HG03439 (cell line): Measurements from ENCODE around the gene CD44.

Source experiments
- ATAC-seq: cut with Tn5 transposase; IDR thresholded peaks from one replicate; pipeline ENCODE4 v1.9.1; 2021; ENCODE audit warnings: mild to moderate bottlenecking, moderate library complexity; ENCODE audit not compliant: unreplicated experiment

CD44 gene

GRCh38 chr11:35111161-35112055 is 27.6 kb upstream of the CD44 start:
- ATAC-seq = no peak

DNA sequence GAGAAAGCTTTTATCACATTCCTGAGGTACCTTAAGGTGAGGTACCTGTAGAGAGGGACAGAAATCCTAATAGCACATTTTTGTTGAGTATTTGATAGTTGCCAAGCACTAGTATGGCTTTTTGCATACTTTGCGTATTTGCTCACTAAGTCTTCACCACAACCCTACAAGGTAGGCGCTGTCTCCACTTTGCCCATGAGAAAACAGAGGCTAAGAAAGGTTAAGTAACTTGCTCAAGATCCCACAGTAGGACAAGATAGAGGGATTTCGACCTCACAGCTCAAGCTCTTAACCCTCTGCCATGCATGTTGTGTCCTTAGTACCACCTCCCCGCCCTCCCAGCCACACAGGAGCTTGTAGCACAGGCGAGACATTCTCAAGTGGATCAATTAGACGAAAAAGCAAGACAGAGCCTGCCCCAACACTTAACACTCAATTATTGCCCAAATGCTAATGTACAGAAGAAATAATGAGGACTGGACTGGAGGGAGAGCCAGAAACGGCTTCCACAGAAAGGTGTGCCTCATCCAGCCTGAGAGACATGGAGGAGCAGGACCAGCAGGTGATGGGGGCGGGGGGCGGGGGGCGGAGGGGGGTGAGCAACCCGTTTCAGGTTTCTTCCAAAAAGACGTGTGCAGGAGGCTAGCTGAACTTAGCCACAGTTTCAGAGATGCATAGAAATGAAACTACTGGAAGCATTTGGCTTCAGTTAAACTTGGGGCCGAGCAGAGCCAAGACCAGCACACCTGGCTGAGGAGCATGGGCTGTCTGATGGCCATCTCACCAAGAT is 26.7 kb upstream of the CD44 start:
- ATAC-seq = no peak

- no peak for ATAC-seq
Observed at GRCh38 chr11:35112846-35113105, 26.2 kb upstream of the CD44 start.

DNA sequence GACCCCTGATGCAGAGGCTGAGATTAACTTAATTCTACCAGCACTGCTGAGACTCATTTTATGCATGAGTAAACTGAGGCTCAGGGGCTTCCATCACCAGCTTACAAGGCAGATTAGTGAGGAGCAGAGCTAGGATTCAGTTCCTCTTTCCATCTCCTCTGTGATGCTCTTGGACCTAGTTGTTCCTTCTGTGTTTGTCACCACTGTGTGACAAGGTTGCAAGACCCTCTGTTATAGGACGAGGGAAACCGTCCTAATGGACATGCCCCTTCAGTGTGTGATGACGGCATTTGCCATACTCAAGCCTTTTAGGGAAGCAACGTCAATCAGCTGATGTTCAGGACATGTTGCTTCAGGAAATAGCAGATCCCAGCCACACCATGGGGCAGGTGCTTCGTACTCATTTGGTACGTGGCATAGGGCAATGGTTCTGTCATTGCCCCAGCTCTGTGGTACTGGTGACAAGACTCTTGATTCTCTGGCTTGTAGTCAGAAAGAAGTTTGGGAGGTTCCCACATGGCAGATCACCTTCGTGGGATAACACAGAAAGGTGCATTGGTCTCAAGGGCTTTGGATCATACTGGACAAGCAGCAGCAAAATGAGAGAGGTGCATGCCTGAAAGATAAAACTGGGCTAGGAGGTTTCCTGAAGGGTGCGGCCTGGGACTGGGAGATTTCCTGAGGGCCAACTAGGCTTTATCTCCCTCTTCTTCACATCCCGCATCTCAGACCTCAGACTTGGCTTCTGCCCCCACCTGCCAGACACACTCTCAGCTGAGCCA is 23.9 kb upstream of the CD44 start:
- ATAC-seq = no peak

DNA sequence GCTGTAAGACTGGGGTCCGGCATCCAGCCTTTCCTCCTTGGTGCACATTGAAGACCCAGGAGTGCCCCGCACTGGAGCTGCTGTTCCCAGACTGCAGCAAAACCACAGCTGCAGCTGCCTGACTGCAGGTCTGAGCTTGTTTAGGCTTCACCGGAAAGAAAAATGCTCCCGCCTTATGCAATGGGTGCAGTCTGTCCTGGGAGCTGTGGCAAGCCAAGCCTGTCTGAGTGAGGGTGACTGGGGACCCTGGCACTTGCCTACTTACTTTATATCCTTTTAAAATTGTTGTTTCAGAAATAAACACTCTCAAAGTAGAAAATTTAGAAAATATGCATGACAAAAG is 23.3 kb upstream of the CD44 start:
- ATAC-seq = no peak

- no peak for ATAC-seq
Observed at GRCh38 chr11:35116245-35116644, 22.7 kb upstream of the CD44 start.

DNA sequence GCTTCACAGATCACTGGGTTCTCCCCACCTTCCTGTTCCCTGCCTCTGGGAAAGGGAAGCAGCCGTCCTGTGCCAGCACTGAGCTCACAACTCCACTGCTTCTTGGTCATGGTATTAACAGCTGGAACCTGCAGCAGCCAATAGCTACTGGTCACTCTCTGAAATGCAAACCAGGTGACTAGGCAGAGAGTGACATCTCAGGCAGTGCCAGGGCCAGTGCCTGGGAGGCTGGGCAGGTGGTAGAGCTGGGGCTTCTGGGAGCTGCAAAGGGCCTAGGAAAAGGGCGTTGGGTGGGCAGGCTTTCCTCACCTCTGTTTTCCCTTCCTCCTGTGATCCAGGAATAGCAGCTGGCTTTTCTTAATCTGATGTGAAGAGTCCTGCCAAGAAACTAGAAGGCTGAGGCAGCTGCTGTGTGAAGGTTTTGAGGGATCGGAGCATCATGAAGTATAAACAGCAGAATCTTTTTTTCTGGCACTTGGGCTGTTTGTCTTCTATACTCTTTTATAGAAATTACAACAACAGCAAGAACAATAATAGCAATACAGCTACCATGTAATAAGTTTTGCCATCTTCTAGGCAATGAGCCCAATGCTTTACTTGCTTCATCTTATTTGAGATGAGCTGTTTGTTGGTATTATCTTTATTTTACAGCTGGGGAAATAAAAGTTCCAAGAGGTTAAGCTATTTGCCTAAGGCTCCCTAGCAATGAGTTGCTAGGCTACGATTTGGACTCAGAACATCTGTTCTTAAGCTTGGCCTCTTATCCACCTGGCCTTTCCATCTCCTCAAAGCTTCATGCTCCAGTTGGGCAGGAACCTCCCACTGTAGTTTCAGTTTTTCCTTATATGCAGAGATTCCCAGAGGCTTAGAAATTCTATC is 22.0 kb upstream of the CD44 start:
- no peak for ATAC-seq

- peak; percentile 82 for ATAC-seq
Observed at GRCh38 chr11:35118906-35119305, 20.1 kb upstream of the CD44 start.

- ATAC-seq = no peak
Observed at GRCh38 chr11:35121326-35121865, 17.6 kb upstream of the CD44 start.

GRCh38 chr11:35122308-35122707 is 16.7 kb upstream of the CD44 start:
- no peak for ATAC-seq

DNA sequence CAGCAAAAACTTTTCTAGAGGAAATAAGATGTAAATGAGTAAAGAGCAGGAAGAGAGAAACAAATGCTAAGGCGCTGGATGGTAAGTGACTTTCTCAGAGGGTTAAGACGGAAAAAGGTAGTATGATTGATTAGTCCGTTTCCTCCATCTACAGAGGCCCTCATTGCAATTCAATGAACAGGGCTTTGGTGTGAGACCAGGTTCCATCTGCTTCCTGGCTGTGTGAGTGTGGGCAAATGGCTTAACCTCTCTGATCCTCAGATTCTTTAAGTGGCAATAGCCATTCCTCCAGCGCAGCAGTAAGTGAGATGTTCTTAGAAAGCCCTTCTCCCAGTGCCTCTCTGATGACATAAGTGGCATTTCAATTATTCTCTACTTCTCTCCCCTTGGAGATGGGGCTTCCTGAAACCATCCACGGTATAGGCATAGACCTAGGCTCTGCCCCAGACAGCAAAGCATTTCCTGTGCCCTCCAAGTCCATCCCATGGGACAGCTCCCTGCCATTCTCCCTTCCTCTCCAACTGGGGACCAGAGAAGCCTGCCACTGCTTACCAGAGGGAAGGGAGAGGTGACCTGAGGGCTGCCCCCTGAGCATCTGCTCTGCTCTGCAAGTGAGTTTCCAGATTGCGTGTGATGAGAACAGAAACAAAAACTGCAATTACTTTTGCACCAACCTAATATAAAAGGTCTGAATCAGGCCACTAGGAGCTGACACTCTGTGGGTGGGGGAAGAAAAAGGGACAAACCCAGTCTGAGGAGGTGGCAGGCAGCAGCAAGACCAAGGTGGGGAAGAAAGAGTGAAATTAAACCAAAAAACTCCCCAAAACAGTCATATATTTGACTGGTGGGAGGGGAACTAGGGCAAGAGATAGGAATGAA is 12.7 kb upstream of the CD44 start:
- peak; percentile 73 for ATAC-seq

GRCh38 chr11:35126879-35127581 is 11.9 kb upstream of the CD44 start:
- peak; percentile 34 for ATAC-seq

DNA sequence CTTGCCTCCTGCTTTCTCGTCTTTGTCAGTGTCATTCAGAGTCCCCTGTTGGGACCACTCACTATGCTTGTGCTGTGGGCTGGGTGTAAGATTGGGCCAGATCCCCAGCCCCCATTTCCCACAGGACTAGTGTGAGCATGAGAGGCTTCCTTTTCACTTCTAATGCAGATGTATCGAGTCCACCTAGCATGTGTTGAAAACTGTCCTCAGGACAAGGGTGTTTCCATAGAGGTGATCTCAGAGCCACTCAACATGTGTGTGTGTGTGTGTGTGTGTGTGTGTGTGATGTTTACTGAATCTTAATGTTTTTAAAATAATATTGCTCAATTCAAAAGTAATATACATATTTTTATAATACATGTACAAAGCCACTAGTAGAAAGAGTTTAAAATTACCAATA is 11.4 kb upstream of the CD44 start:
- peak; percentile 13 for ATAC-seq

DNA sequence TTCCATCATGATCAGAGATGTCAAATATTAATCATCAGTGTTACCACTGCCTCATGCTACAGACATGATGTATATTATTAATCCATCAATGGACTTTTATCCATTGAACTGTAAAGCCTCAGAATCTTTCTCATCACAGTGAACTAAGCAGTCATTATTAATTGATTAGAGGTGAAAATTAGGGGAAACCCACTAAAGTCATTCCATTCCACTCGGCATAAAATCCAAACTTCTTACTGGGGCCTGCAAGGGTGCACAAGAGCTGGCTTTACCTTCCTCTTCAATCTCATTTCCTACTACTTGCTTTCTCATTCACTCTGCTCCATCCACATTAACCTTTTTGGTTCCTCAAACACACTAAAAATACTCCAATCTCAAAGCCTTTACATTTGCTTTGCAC is 7.9 kb upstream of the CD44 start:
- ATAC-seq = no peak

GRCh38 chr11:35131886-35132285 is 7.1 kb upstream of the CD44 start:
- no peak for ATAC-seq

DNA sequence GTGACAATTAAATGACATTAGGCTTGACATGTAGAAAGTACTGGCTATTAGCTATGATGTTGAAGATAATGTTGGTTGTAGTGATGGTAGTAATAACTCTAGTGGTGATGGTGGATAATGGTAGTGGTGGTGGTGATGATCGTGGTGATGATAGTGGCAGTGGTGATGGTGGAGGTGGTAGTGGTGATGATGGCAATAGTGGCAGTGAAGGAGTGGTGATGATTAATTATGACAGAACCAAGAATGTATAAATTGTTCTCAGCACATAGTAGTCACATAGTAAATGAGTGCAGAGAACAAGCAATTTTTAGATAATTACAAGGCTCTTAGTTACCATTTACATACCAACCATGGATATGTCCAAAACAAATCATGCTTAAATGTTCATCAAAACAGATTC is 5.3 kb upstream of the CD44 start:
- no peak for ATAC-seq

DNA sequence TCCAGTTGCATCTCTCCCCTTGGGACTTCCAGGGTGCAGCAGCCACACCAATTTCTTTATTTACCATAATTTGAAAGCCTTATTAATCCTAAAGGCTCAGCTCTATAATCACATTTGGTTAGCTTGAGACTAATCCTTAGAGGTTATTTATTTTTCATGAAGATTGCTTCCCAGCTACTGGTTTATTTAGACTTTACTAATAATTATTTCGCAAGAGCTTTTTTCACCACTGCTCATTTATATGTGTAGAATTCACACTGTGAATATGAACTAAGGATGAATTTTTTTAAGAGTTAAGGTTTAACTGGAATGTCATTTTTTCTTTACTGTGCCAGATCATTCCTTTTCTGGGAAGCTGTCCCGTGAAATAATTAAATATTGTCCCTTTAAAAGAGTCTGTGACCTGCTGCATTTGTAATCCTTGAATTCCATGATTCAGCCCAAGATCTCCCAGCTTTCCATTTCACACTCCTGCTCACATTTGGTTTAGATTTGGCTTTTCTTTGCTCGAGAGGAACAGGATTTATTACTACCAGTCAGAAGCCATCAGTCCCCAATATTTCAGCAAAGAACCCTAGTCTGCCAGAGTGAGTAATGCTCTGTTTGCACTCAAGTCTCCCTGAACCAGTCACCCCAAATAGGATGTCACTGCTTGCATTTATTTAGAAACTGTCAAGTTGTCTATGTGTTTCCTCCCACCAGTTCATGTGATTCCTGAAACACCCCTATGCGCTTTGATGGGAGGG is 4.4 kb upstream of the CD44 start:
- ATAC-seq = no peak

DNA sequence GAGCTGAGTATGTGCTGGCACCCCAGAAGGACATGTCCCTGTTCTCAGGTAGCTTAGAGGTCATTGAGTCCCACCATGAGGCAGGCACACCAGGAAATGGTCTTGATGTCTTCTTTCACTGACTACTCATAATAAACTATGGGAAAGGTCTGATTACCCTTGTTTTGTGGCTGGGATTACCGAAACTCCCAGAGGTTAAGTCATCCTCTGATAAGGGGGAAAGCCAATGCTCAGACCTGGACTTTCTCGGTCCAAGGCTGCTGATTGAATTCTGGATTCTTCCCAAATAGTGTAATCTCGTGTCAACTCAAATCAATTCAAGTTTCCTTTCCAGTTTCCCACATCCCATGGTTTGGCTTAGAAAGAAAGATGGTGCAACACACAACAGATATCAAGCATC is 3.7 kb upstream of the CD44 start:
- ATAC-seq = no peak
